ENCODE measurements around the gene GTF3C4.
A peak's percentile ranks its signal among the peaks of the same experiment; 100 is the strongest.

GTF3C4 gene

DNA sequence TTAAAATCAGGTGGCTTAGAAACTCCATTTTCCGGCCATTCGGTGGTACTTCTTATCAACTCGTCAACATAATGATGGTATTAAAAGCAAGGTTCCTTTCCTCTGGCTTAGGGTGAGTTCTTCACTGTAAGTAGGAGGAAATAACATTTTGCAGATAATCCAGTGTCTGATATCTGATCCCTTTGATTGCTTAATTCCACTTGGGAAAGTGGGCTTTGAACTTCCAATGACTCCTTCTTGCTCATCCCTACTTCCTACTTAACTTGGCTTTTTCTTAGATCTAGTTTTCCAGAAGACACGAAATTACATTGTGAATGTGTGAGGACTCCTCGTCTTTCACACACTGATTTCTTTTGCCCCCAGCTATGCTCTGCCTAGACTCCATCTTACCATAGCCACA is 32.0 kb upstream of the GTF3C4 start:
- ATAC-seq (ENCODE audit: low read depth) (peak; percentile 65), DNase-seq (ENCODE audit: low spot score) (no peak)
- Histone ChIP-seq H3K9me3 (ENCODE audit: severe bottlenecking) (no peaks in the 10 kb centered on the region), H3K27me3 (ENCODE audit: insufficient read depth, poor library complexity, severe bottlenecking) (no peaks in the 10 kb centered on the region), H3K27ac (ENCODE audit: poor library complexity, severe bottlenecking) (peak overlapping the region; percentile 32), H3K4me1 (ENCODE audit: insufficient read depth, poor library complexity, severe bottlenecking) (peaks cover 22% of the 10 kb centered on the region), H3K36me3 (ENCODE audit: low read depth) (peaks cover 51% of the 10 kb centered on the region), H3K4me3 (ENCODE audit: severe bottlenecking) (no peak overlapping the region)
- TF ChIP-seq, protein P1, sequence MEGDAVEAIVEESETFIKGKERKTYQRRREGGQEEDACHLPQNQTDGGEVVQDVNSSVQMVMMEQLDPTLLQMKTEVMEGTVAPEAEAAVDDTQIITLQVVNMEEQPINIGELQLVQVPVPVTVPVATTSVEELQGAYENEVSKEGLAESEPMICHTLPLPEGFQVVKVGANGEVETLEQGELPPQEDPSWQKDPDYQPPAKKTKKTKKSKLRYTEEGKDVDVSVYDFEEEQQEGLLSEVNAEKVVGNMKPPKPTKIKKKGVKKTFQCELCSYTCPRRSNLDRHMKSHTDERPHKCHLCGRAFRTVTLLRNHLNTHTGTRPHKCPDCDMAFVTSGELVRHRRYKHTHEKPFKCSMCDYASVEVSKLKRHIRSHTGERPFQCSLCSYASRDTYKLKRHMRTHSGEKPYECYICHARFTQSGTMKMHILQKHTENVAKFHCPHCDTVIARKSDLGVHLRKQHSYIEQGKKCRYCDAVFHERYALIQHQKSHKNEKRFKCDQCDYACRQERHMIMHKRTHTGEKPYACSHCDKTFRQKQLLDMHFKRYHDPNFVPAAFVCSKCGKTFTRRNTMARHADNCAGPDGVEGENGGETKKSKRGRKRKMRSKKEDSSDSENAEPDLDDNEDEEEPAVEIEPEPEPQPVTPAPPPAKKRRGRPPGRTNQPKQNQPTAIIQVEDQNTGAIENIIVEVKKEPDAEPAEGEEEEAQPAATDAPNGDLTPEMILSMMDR (IDR thresholded peaks at IDR 0.05; ENCODE audit: poor library complexity, severe bottlenecking): no peak

DNA sequence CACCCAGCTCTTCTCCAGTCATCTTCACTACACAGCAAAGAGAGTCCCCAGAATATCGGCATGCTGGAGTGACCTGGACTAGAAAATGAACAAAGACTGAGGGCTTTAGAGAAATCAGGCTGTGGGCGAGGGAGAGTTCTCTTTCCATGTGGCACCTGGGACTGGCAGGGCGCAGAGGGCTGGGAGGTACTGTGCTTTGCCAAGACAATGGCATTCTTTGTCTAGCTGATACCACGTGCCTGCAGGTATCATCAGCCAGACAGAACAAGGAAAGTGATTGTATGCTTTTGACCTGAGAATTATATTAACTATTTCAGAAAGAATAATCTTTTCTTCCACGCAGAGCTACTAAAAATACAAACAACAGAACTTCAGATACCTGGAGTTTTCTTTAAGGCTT is 30.9 kb upstream of the GTF3C4 start:
- Histone ChIP-seq H3K27me3 (ENCODE audit: insufficient read depth, poor library complexity, severe bottlenecking) (no peaks in the 10 kb centered on the region), H3K36me3 (ENCODE audit: low read depth) (peaks cover 61% of the 10 kb centered on the region), H3K4me1 (ENCODE audit: insufficient read depth, poor library complexity, severe bottlenecking) (peaks cover 22% of the 10 kb centered on the region), H3K9me3 (ENCODE audit: severe bottlenecking) (no peaks in the 10 kb centered on the region), H3K4me3 (ENCODE audit: severe bottlenecking) (no peak overlapping the region), H3K27ac (ENCODE audit: poor library complexity, severe bottlenecking) (peak overlapping the region; percentile 32)
- DNase-seq (ENCODE audit: low spot score): no peak
- TF ChIP-seq, protein P1 (IDR thresholded peaks at IDR 0.05; ENCODE audit: poor library complexity, severe bottlenecking): no peak
- ATAC-seq (ENCODE audit: low read depth): no peak

DNA sequence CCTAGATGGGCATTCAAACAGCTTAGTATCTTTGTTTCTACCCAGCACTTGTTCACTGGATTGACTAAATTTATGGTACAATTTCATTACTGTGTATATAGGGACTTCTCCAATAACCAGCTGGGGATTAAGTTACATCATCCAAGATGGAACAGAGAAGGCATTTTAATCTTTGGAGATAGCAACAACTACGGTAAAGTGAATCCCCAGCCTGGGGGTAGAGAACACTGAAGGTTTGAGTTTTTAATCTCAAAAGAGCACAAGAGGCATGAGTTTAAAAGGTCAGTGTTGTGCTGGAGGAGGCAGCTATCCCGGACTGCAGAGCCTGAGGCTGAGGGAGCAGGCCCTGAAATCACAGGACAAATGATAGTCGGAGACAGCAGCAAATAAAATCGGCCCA is 29.0 kb upstream of the GTF3C4 start:
- ATAC-seq (ENCODE audit: low read depth) (no peak), DNase-seq (ENCODE audit: low spot score) (no peak)
- Histone ChIP-seq H3K27me3 (ENCODE audit: insufficient read depth, poor library complexity, severe bottlenecking) (no peaks in the 10 kb centered on the region), H3K36me3 (ENCODE audit: low read depth) (peaks cover 80% of the 10 kb centered on the region), H3K4me3 (ENCODE audit: severe bottlenecking) (no peak overlapping the region), H3K4me1 (ENCODE audit: insufficient read depth, poor library complexity, severe bottlenecking) (peaks cover 22% of the 10 kb centered on the region), H3K9me3 (ENCODE audit: severe bottlenecking) (no peaks in the 10 kb centered on the region), H3K27ac (ENCODE audit: poor library complexity, severe bottlenecking) (no peak overlapping the region)
- TF ChIP-seq, protein P1 (IDR thresholded peaks at IDR 0.05; ENCODE audit: poor library complexity, severe bottlenecking): no peak

DNA sequence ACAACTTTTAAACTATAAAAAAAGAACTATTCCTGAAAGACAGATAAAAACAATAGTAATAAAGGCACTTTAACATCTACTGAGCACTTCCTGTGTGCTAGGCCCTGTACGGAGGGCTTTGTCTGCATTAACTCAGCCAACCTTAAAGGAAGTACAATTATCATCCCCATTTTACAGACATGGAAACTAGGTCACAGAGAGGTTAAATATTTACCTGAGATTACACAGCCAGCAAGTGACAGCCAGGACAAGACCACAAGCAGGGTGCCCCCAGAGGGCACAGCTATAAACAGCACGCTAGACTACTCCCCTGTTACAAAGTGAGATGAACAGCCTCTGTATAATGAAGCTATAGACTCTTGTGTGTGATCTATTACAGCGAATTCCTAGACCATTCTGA is 26.0 kb upstream of the GTF3C4 start:
- H3K27ac ChIP-seq (ENCODE audit: poor library complexity, severe bottlenecking): no peak overlapping the region
- peaks cover 5% of the 10 kb centered on the region for H3K4me1 ChIP-seq (ENCODE audit: insufficient read depth, poor library complexity, severe bottlenecking)
- DNase-seq (ENCODE audit: low spot score) (no peak), ATAC-seq (ENCODE audit: low read depth) (no peak)
- TF ChIP-seq, protein P1 (IDR thresholded peaks at IDR 0.05; ENCODE audit: poor library complexity, severe bottlenecking): peak; percentile 15
- no peak overlapping the region for H3K4me3 ChIP-seq (ENCODE audit: severe bottlenecking)
- H3K9me3 ChIP-seq (ENCODE audit: severe bottlenecking): no peaks in the 10 kb centered on the region
- H3K27me3 ChIP-seq (ENCODE audit: insufficient read depth, poor library complexity, severe bottlenecking): no peaks in the 10 kb centered on the region
- peaks cover 88% of the 10 kb centered on the region for H3K36me3 ChIP-seq (ENCODE audit: low read depth)

DNA sequence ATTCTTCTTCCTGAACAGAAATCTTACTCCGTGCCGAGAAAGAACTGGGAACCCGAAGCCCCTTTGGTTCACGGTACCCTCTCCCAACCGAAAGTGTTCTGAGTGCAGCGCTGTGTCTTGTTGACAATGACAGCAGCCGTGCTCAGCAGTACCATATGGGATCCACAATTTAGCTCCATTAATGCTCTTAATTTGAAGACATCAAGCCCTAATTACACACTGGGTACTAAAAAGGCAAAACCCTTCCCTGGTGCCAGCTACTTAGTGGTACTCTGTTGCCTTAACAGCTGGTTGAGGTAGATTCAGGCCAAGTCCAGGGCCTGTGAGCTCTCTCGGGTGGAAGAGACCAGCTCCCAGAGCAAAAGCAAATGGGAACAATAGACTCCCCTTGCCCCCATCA is 25.0 kb upstream of the GTF3C4 start:
- TF ChIP-seq, protein P1 (IDR thresholded peaks at IDR 0.05; ENCODE audit: poor library complexity, severe bottlenecking): no peak
- Histone ChIP-seq H3K27me3 (ENCODE audit: insufficient read depth, poor library complexity, severe bottlenecking) (no peaks in the 10 kb centered on the region), H3K27ac (ENCODE audit: poor library complexity, severe bottlenecking) (no peak overlapping the region), H3K4me1 (ENCODE audit: insufficient read depth, poor library complexity, severe bottlenecking) (peaks cover 5% of the 10 kb centered on the region), H3K4me3 (ENCODE audit: severe bottlenecking) (no peak overlapping the region), H3K36me3 (ENCODE audit: low read depth) (peaks cover 94% of the 10 kb centered on the region), H3K9me3 (ENCODE audit: severe bottlenecking) (no peaks in the 10 kb centered on the region)
- ATAC-seq (ENCODE audit: low read depth) (no peak), DNase-seq (ENCODE audit: low spot score) (no peak)
